ENCODE results near the gene NAV1. TPM values are rescaled to one million over a fixed set of nuclear protein-coding genes. Genes with fewer than 3 reads are reported as not detected.

NAV1 gene
- total and polyA plus RNA-seq, 2 experiments from 2014 or later: 22.7 to 37.4 TPM

- Histone ChIP-seq H3K79me2 (replicated peaks; ENCODE audit: insufficient read depth) (peaks cover 3% of the 10 kb centered on the region; the same call in 1 of the 2 replicates), H3K4me3 (no peak overlapping the region; the same call in 1 of the 2 replicates), H3K36me3 (ENCODE audit: insufficient read depth) (no peaks in the 10 kb centered on the region), H3K9me2 (ENCODE audit: insufficient read depth) (no peaks in the 10 kb centered on the region), H3F3A (replicated peaks; ENCODE audit: low read depth) (peaks cover 15% of the 10 kb centered on the region; the same call in 1 of the 2 replicates), H3K27ac (ENCODE audit: low read depth) (peak overlapping the region; percentile 88), H3K4me2 (peak overlapping the region; percentile 56), H2AFZ (no peak overlapping the region), H3K27me3 (ENCODE audit: insufficient read depth) (peaks cover 33% of the 10 kb centered on the region), H3K4me1 (ENCODE audit: insufficient read depth) (peaks cover 40% of the 10 kb centered on the region), H4K20me1 (replicated peaks; ENCODE audit: insufficient read depth) (no peaks in the 10 kb centered on the region)
- ATAC-seq (peak; percentile 37), DNase-seq (ENCODE audit: low spot score) (peak; percentile 73)
- peak overlapping the region; percentile 87 for H3K27ac Mint-ChIP-seq
- no peak for TF ChIP-seq CTCF (conservative IDR thresholded peaks at IDR 0.05; ENCODE audit: low read depth in 2 of 2)
- TF ChIP-seq CREB1 (CRISPR knock-in tag; IDR thresholded peaks at IDR 0.05; ENCODE audit: low read depth): peak; percentile 70
- TF ChIP-seq REST (IDR thresholded peaks at IDR 0.05; ENCODE audit: unreplicated experiment): no peak
- TF ChIP-seq EZH2 (IDR thresholded peaks at IDR 0.05; ENCODE audit: low read depth, unreplicated experiment): no peak
- TF ChIP-seq ZNF114 (CRISPR knock-in tag; IDR thresholded peaks at IDR 0.05): no peak
- peak overlapping the region; percentile 27 for H3K4me3 Mint-ChIP-seq
- H3K9me3 Mint-ChIP-seq: no peaks in the 10 kb centered on the region
- H3K36me3 Mint-ChIP-seq (ENCODE audit: low read depth): no peaks in the 10 kb centered on the region
- H3K4me1 Mint-ChIP-seq: peaks cover 59% of the 10 kb centered on the region
- H3K27me3 Mint-ChIP-seq (ENCODE audit: insufficient read depth, low read depth, poor library complexity): peaks cover 32% of the 10 kb centered on the region
Measured at GRCh38 chr1:201503397-201504176, 35.3 kb upstream of the NAV1 start.

DNA sequence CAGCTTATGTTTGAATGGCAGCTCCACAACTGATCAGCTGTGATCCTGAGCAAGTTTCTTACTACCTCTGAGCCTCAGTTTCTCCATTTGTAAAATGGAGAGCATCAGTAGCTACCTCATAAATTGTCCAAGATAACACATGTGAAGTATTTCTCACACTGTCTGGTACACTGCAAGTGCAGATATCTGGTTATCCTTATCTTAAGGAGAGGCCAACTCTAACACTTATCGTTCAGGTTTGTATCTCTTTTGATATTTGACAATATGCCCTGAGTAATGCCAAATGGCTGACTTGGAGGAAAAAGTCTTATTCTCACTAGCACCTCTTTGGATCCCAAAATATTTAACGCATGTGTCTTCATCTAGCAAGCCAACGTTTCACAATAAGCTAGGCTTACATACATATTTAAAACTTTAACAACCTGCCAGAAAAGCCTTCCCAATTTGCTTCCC lies 34.7 kb upstream of the NAV1 start:
- Histone ChIP-seq H3K4me3 (no peak overlapping the region; the same call in 1 of the 2 replicates), H3K4me2 (peak overlapping the region; percentile 56), H3K4me1 (ENCODE audit: insufficient read depth) (peaks cover 40% of the 10 kb centered on the region), H4K20me1 (replicated peaks; ENCODE audit: insufficient read depth) (no peaks in the 10 kb centered on the region), H3K79me2 (replicated peaks; ENCODE audit: insufficient read depth) (peaks cover 3% of the 10 kb centered on the region; the same call in 1 of the 2 replicates), H3F3A (replicated peaks; ENCODE audit: low read depth) (peaks cover 15% of the 10 kb centered on the region; the same call in 1 of the 2 replicates), H3K27me3 (ENCODE audit: insufficient read depth) (peaks cover 39% of the 10 kb centered on the region), H3K27ac (ENCODE audit: low read depth) (peak overlapping the region; percentile 88), H3K9me2 (ENCODE audit: insufficient read depth) (no peaks in the 10 kb centered on the region), H2AFZ (no peak overlapping the region), H3K36me3 (ENCODE audit: insufficient read depth) (no peaks in the 10 kb centered on the region)
- ATAC-seq: no peak
- no peaks in the 10 kb centered on the region for H3K9me3 Mint-ChIP-seq
- TF ChIP-seq CREB1 (CRISPR knock-in tag; IDR thresholded peaks at IDR 0.05; ENCODE audit: low read depth): no peak
- H3K27ac Mint-ChIP-seq: peak overlapping the region; percentile 87
- H3K36me3 Mint-ChIP-seq (ENCODE audit: low read depth): no peaks in the 10 kb centered on the region
- H3K27me3 Mint-ChIP-seq (ENCODE audit: insufficient read depth, low read depth, poor library complexity): peaks cover 36% of the 10 kb centered on the region
- peak overlapping the region; percentile 27; the same call in 2 of the 3 replicates for H3K4me3 Mint-ChIP-seq
- H3K4me1 Mint-ChIP-seq: peaks cover 59% of the 10 kb centered on the region
- no peak for DNase-seq (ENCODE audit: low spot score)
